NCI-H1694 (cell line): ENCODE data around the gene ZBTB4.

ENCODE experiments used
- DNase-seq: peaks from one replicate; lab custom pipeline; 2025; lab: John Stamatoyannopoulos, UW

The ZBTB4 gene

GRCh38 chr17:7479213-7480088 is at the start of gene ZBTB4:
ZBTB4 (minus strand) TSS chr17:7479631; CDS start chr17:7466801, 12,830 bp downstream.
- no peak for DNase-seq

GRCh38 chr17:7528842-7529241 is 49.4 kb upstream of the ZBTB4 start:
- no peak for DNase-seq

- no peak for DNase-seq
Observed at GRCh38 chr17:7523033-7523432, 43.6 kb upstream of the ZBTB4 start.

- no peak for DNase-seq
Observed at GRCh38 chr17:7515911-7516610, 36.6 kb upstream of the ZBTB4 start.

- no peak for DNase-seq
Observed at GRCh38 chr17:7513850-7514419, 34.5 kb upstream of the ZBTB4 start.

- DNase-seq, result no peak
Observed at GRCh38 chr17:7512824-7513540, 33.6 kb upstream of the ZBTB4 start.

- DNase-seq, result no peak
Observed at GRCh38 chr17:7512105-7512504, 32.7 kb upstream of the ZBTB4 start.

GRCh38 chr17:7511108-7511507 is 31.7 kb upstream of the ZBTB4 start:
- DNase-seq, result no peak

GRCh38 chr17:7509937-7510336 is 30.5 kb upstream of the ZBTB4 start:
- DNase-seq, result no peak

GRCh38 chr17:7508846-7509245 is 29.4 kb upstream of the ZBTB4 start:
- DNase-seq, result no peak

GRCh38 chr17:7508145-7508544 is 28.7 kb upstream of the ZBTB4 start:
- no peak for DNase-seq

GRCh38 chr17:7503521-7503920 is 24.1 kb upstream of the ZBTB4 start:
- DNase-seq, result no peak

GRCh38 chr17:7502987-7503386 is 23.6 kb upstream of the ZBTB4 start:
- no peak for DNase-seq

GRCh38 chr17:7502171-7502847 is 22.9 kb upstream of the ZBTB4 start:
- no peak for DNase-seq

- DNase-seq, result no peak
Observed at GRCh38 chr17:7501729-7502128, 22.3 kb upstream of the ZBTB4 start.

GRCh38 chr17:7499161-7499560 is 19.7 kb upstream of the ZBTB4 start:
- DNase-seq, result no peak

GRCh38 chr17:7497636-7498035 is 18.2 kb upstream of the ZBTB4 start:
- no peak for DNase-seq

- no peak for DNase-seq
Observed at GRCh38 chr17:7497228-7497627, 17.8 kb upstream of the ZBTB4 start.

- no peak for DNase-seq
Observed at GRCh38 chr17:7496470-7497183, 17.2 kb upstream of the ZBTB4 start.

GRCh38 chr17:7495906-7496434 is 16.5 kb upstream of the ZBTB4 start:
- no peak for DNase-seq

- no peak for DNase-seq
Observed at GRCh38 chr17:7493941-7494340, 14.5 kb upstream of the ZBTB4 start.
